Inferior parietal cortex (tissue), 1 donor: ENCODE measurements around the gene RASL10A.

ENCODE experiments used
- DNase-seq: peaks from one replicate; pipeline ENCODE4 v3.0.0-alpha.2; 2016; ENCODE audit errors: extremely low spot score

RASL10A gene

GRCh38 chr22:29338398-29338797, 22.9 kb upstream of the RASL10A start:
- DNase-seq: no peak

- no peak for DNase-seq
Measured at GRCh38 chr22:29337631-29338284, 22.3 kb upstream of the RASL10A start.

- DNase-seq: no peak
Measured at GRCh38 chr22:29336751-29337490, 21.4 kb upstream of the RASL10A start.

DNA sequence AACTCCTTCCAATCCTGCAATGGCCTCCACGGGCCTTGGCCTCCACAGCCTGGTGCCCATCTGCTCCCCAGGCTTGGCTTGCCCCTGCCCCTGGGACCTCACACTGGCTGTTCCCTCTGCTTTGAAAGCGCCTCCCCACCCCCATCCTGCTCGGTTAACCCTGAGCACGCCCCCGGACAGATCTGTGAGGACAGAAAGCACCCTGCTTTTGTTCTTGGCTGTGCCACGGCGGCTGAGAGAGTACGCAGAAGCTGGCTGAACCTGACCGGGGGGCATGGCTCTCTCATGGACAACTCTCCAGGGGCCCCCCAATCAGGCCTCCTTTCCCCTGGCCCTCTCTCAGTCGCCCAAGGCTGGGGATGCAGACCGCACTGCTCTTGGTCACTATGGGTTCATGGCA, 20.2 kb upstream of the RASL10A start:
- no peak for DNase-seq

- DNase-seq: no peak
Measured at GRCh38 chr22:29334696-29335344, 19.3 kb upstream of the RASL10A start.

GRCh38 chr22:29334148-29334547, 18.7 kb upstream of the RASL10A start:
- DNase-seq: no peak

GRCh38 chr22:29332886-29333496, 17.5 kb upstream of the RASL10A start:
- DNase-seq: no peak

DNA sequence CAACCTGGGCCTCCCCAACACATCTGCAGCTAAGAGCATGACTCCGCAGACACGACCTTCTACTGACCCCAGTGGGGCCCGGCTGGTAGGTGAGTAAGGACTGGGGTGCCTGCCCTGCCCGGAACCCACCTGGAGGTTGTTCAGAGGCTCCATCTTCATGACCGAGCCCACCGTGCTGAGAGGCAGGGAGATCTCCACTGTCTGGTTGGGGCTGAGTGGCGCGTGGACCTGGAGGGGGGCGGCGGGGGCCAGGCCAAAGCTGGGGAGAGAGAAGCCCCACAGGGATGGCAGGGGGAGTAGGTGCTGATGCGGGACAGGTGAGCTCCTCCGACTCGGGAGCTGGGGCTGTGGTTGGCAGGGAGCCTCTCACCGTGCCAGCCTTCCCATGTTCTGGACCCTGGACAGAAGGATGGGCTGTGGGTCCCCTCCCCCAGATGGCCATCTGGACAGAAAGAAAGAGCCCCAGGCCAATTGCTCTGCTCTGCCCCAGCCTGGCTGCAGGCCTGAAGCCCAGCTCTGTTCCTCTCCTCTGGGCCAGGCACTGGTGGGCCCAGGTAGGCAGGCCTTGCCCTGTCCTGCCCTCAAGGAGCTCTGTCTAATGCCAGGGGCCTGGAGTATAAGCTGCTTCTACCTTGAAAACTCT, 16.3 kb upstream of the RASL10A start:
- no peak for DNase-seq

DNA sequence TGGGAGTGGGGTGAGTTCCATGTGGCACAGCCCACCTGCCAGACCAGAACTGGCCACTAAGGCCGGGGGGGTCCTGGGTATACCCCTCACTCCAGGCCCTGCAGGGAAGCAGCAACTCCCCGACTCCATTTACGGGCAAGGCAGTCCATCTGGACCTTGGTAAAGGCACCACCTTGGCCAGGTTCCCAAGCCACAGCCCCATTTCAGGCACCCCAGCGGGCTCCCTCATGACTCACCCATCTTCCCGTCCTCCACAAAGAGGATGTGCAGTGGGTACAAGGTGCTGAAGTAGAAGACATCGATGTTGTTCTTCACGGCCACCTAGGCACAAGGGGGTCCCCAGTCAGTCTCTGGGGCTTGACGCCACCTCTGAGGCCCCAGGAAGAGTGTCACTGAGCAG, 15.7 kb upstream of the RASL10A start:
- DNase-seq: no peak

DNA sequence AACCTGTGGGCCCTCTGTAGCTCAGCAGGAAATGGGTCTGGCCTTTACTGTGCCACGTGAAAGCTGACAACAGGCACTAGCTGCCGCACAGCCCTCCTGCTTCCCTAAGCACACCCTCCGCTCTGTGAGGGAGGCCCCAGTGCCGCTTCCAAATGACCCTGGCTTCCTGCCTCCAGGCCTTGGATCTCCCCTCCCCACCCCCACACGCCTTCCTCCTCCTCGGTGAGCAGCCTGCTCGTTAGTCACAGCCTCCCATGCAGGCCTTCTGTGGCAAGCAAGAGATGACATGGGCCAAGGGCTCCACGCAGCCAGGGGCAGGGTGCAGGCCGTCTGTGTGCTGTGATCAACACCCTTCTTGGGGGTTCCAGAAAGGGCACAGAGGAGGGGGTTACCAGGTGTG, 15.3 kb upstream of the RASL10A start:
- no peak for DNase-seq

DNA sequence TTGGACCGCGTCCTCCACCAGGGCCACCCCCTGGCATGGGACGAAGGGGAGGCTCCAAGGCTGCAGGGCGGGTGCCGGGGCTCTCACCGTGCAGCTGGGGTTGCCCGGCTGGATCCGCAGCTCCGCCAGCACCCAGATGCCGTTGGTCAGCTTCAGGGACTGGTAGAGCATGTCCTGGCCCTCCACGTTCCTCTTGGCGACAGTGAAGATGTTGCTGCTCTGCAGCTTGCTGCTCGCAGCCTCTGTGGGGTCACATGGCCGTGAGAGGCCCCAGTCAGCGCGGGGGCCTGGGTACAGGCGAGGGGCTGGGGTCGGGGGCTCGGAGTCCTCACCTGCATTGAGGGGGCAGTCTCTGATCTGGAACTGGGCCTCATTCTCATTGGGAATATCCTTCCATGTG, 14.8 kb upstream of the RASL10A start:
- DNase-seq: no peak

DNA sequence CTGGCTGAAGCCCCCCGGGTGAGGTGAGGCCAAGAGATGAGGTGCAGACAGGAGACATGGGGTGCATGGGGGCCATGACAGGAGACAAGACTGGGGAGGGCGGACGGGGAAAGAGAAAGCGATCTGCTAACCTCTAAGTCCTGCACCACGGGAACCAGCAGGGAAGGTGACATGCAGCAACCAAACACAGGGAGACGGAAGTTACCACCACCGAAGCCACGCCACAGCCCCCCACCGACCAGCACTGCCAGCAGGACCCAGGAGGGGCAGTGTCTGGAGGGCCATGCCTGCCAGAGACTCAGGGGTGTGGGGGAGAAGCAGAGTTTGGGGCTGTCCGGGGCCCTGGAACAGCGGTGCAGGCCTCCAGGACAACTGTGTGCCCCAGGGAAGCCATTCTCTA, 14.1 kb upstream of the RASL10A start:
- DNase-seq: no peak

- no peak for DNase-seq
Measured at GRCh38 chr22:29328566-29329500, 13.3 kb upstream of the RASL10A start.

DNA sequence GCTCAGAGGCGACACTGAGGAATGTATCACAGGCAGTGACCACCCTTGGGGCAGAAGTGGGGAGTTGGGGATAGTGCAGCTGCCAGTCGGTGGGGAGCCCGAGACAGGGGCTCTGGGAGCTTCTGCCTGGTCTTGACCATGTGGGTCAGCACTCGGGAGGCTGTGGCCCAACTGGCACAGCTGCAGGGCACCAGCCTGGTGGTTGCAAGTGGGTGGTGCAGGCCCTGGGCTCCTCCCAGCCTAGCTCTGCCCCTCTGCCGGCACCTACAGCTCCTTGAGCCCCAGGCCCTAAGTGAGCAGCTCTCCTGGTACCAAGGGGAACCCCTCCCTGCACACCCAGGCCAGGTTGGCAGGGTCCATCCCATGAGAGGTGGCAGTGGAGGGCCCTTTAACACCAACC, 12.6 kb upstream of the RASL10A start:
- DNase-seq: no peak

DNA sequence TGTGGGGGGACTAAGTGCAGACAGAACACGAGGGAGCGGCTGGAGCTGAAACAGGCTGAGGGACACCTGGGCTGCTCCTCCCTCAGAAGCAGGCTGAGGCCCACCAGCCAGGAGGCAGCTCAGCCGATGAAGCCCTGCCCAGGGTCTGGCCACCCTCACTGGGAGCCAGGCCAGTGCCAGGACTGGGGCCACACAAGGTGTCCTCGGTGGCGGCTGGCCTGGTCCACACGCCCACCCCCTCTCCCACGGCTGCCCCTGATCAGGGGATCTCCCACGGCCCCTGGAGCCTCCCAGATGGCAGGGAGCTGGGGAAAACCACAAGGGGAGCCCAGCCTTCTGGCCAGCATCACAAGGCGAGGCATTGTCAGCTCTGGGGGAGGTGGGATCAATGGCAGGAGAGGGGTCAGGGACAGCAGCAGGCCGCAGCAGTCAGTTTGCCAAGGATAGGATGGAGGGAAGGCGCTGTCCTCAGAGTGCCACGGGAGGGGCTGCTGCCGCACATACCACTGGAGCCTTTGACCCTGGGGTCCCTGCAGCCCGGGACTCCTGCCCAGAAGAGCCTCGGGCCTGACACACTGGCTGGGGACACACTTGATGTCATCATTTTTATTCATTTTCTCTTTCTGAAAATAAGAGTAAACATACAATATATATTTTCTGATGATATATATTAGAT, 11.7 kb upstream of the RASL10A start:
- no peak for DNase-seq

GRCh38 chr22:29326481-29326880, 11.0 kb upstream of the RASL10A start:
- DNase-seq: no peak

- no peak for DNase-seq
Measured at GRCh38 chr22:29325785-29326315, 10.4 kb upstream of the RASL10A start.

DNA sequence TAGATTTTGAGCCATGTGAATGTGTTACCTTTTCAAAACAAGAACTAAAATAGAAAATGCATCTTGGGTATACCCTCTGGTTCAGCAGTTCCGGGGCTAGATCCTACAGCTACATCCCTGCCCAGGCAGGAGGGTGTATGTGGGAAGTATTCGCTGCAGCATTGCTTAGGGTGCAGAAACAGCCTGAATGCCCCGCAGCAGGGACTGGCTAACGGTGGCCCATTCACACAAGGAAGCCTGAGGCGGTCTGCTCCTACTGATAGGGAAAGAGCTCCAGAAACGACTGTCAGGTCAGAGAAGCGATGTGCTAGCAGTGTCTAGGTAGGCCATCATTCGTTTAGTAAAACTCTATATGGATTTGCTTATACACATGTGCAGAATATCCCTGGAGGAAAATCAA, 9.9 kb upstream of the RASL10A start:
- no peak for DNase-seq

GRCh38 chr22:29323641-29324040, 8.1 kb upstream of the RASL10A start:
- DNase-seq: no peak

- DNase-seq: no peak
Measured at GRCh38 chr22:29320546-29320945, 5.0 kb upstream of the RASL10A start.
